T-cell (primary cell): ENCODE results near the gene ALS2. TPM values are rescaled to one million over a fixed set of nuclear protein-coding genes. Genes with fewer than 3 reads are reported as not detected.

Experiments
- ATAC-seq, 4 experiments: fragments of 200-7000 bp in 3 of 4; fragments of 150-1000 bp in 1 of 4; cut with Tn5 transposase; replicated peaks in 1 of 4; 1 replicate in 3 of 4; 2 replicates in 1 of 4; pipeline ENCODE4 v1.10.0; 2021; ENCODE audit warnings: moderate library complexity in 3 of 4, mild to moderate bottlenecking in 2 of 4, moderate number of reproducible peaks in 1 of 4
- CTCF ChIA-PET, 2 donors: fragments of 300-600 bp; sonication (Branson Sonifier 250); formaldehyde crosslinking; loops; one replicate each; lab custom pipeline; 2022; ENCODE audit warnings: antibody characterized with exemption in 2 of 2; lab: Charles Lee
- POLR2A ChIA-PET, 2 donors: fragments of 300-600 bp; sonication (Branson Sonifier 250); formaldehyde crosslinking; loops; one replicate each; lab custom pipeline; 2022; ENCODE audit warnings: antibody characterized with exemption in 2 of 2; lab: Charles Lee
- DNase-seq, 35 experiments: peaks; one replicate each; pipeline versions ENCODE4 v3.0.0 to v3.0.0-alpha.2; 2013 to 2023
- H3K27ac ChIP-seq: one replicate; pipeline ENCODE4 v1.5.1; 2013; ENCODE audit warnings: low read length
- H3K27me3 ChIP-seq, 2 experiments: replicated peaks in 1 of 2; 1 replicate in 1 of 2; 2 replicates in 1 of 2; pipeline versions ENCODE4 v1.6.1 to v1.7.0; 2013; ENCODE audit warnings: low read length in 1 of 2, mixed read lengths in 1 of 2; ENCODE audit not compliant: control insufficient read depth in 2 of 2, insufficient read depth in 2 of 2; ENCODE audit errors: extremely low read depth in 1 of 2
- H3K36me3 ChIP-seq, 2 donors: 1 replicate in 1 of 2; 2 replicates in 1 of 2; pipeline versions ENCODE4 v1.6.1 to v1.7.0; 2013; ENCODE audit warnings: low read length in 1 of 2; ENCODE audit not compliant: control insufficient read depth in 2 of 2, insufficient read depth in 1 of 2; ENCODE audit errors: extremely low read depth in 1 of 2
- H3K4me1 ChIP-seq, 2 experiments: 1 replicate in 1 of 2; 2 replicates in 1 of 2; pipeline versions ENCODE4 v1.6.1 to v1.7.0; 2013; ENCODE audit warnings: low read length in 2 of 2, mixed read lengths in 1 of 2; ENCODE audit not compliant: insufficient read depth in 2 of 2, control insufficient read depth in 1 of 2; ENCODE audit errors: extremely low read depth in 1 of 2
- H3K4me3 ChIP-seq, 2 donors: 1 replicate in 1 of 2; 2 replicates in 1 of 2; pipeline versions ENCODE4 v1.5.1 to v1.7.0; 2013; ENCODE audit warnings: mild to moderate bottlenecking in 2 of 2, low read length in 1 of 2, moderate library complexity in 1 of 2; ENCODE audit not compliant: control insufficient read depth in 1 of 2; ENCODE audit errors: extremely low read depth in 1 of 2
- H3K9me3 ChIP-seq: 2 replicates; pipeline ENCODE4 v1.7.0; 2013
- H3K27ac Mint-ChIP-seq, 2 donors: one replicate each; pipeline ENCODE4 v1.8.0; 2020 to 2021; ENCODE audit warnings: mild to moderate bottlenecking in 2 of 2, mixed read lengths in 2 of 2
- H3K27me3 Mint-ChIP-seq, 2 donors: one replicate each; pipeline ENCODE4 v1.8.0; 2021 to 2022; ENCODE audit warnings: mixed read lengths in 2 of 2
- H3K36me3 Mint-ChIP-seq: one replicate; pipeline ENCODE4 v1.8.0; 2021; ENCODE audit warnings: mixed read lengths
- H3K4me1 Mint-ChIP-seq, 3 donors: one replicate each; pipeline ENCODE4 v1.8.0; 2020 to 2022; ENCODE audit warnings: mixed read lengths in 3 of 3, mild to moderate bottlenecking in 1 of 3
- H3K4me3 Mint-ChIP-seq, 3 donors: one replicate each; pipeline ENCODE4 v1.8.0; 2020 to 2022; ENCODE audit warnings: mild to moderate bottlenecking in 3 of 3, mixed read lengths in 3 of 3, moderate library complexity in 3 of 3
- H3K9me3 Mint-ChIP-seq, 3 donors: one replicate each; pipeline ENCODE4 v1.8.0; 2020 to 2022; ENCODE audit warnings: mixed read lengths in 3 of 3
- whole genome bisulfite sequencing: methylation state at CpG from one replicate; pipeline ENCODE4 v1.1.5; 2013; ENCODE audit warnings: missing lambda C conversion rate; ENCODE audit not compliant: insufficient coverage; 5-methylcytosine and 5-hydroxymethylcytosine counted together
- total RNA-seq, 35 experiments: library from RNA in 6 of 35; stranded (reverse) in 6 of 35; fragments of 120-200 nt in 1 of 35; gene quantifications; one replicate each; pipeline versions ENCODE4 v1.2.1 to v1.2.4 and lab custom pipeline; 2013 to 2026

The ALS2 gene
- total RNA-seq, 5 donors from 2014 or later (not counting 1 experiment from before 2014, with no cell fraction given) = 9.1 to 11.9 (median 10.3) TPM

- H3K4me3 ChIP-seq = no peak overlapping the region
- H3K36me3 ChIP-seq = peaks cover 0 to 12% of the 10 kb centered on the region in 2 donors
- H3K27me3 ChIP-seq = no peaks in the 10 kb centered on the region
- POLR2A ChIA-PET = interaction anchor here in 1 of 2 donors (0.6 kb wide), 1 partner anchor 750 kb away, joined by 6 read pairs; no protein-coding TSS in a partner anchor
- Mint-ChIP-seq H3K27me3 (no peaks in the 10 kb centered on the region), H3K27ac (no peak overlapping the region), H3K9me3 (no peaks in the 10 kb centered on the region), H3K4me3 (no peak overlapping the region), H3K4me1 (no peaks in the 10 kb centered on the region), H3K36me3 (peaks cover 26% of the 10 kb centered on the region)
- ATAC-seq = no peak
- no peaks in the 10 kb centered on the region for H3K9me3 ChIP-seq
- no peak overlapping the region for H3K27ac ChIP-seq
- WGBS = 100% methylated on average over 1 of the region's 6 CpGs
- CTCF ChIA-PET = no interaction called here
- no peaks in the 10 kb centered on the region for H3K4me1 ChIP-seq
- DNase-seq = no peak
Measured at GRCh38 chr2:201754717-201755415, 25.9 kb downstream of the ALS2 start.

DNA sequence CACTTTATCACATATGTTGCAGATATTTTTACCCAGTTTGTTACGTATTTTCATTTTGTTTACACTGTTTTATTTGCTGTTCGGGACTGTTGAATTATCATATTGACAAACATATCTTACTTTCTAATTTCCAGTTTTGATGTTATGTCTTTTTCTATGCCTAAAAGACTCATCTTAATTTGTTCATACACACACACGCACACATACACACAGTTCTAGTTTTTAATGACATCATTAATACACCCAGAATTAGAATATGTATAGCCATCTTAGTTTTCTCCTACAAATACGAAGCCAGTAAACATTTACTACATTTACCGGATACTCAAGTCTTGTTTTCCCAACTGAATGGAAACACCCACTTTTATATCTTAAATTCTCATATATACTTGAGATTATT lies 29.2 kb downstream of the ALS2 start:
- H3K9me3 Mint-ChIP-seq = no peaks in the 10 kb centered on the region
- DNase-seq (no peak), ATAC-seq (no peak)
- H3K4me3 ChIP-seq = no peak overlapping the region
- H3K36me3 ChIP-seq = peaks cover 0 to 11% of the 10 kb centered on the region in 2 donors
- H3K4me3 Mint-ChIP-seq = no peak overlapping the region
- no peaks in the 10 kb centered on the region for H3K27me3 Mint-ChIP-seq
- 88% methylated on average over 1 of the region's 5 CpGs for WGBS
- H3K27ac ChIP-seq = no peak overlapping the region
- ChIA-PET CTCF (no interaction called here), POLR2A (no interaction called here)
- H3K4me1 Mint-ChIP-seq = no peaks in the 10 kb centered on the region
- no peak overlapping the region for H3K27ac Mint-ChIP-seq
- no peaks in the 10 kb centered on the region for H3K4me1 ChIP-seq
- no peaks in the 10 kb centered on the region for H3K9me3 ChIP-seq
- no peaks in the 10 kb centered on the region for H3K27me3 ChIP-seq
- peaks cover 17% of the 10 kb centered on the region for H3K36me3 Mint-ChIP-seq

GRCh38 chr2:201746551-201746950 lies 34.2 kb downstream of the ALS2 start:
- Histone ChIP-seq H3K36me3 (peaks cover 0 to 22% of the 10 kb centered on the region in 2 donors), H3K9me3 (no peaks in the 10 kb centered on the region), H3K27me3 (no peaks in the 10 kb centered on the region), H3K4me1 (no peaks in the 10 kb centered on the region), H3K27ac (no peak overlapping the region), H3K4me3 (no peak overlapping the region)
- Mint-ChIP-seq H3K4me3 (no peak overlapping the region), H3K4me1 (no peaks in the 10 kb centered on the region), H3K9me3 (no peaks in the 10 kb centered on the region), H3K36me3 (peaks cover 21% of the 10 kb centered on the region), H3K27ac (no peak overlapping the region), H3K27me3 (no peaks in the 10 kb centered on the region)
- ChIA-PET CTCF (no interaction called here), POLR2A (interaction anchor here in 1 of 2 donors (0.6 kb wide), 1 partner anchor 540 kb away, joined by 5 read pairs; no protein-coding TSS in a partner anchor)
- WGBS = 98% methylated on average over 4 of the region's 6 CpGs
- DNase-seq (no peak), ATAC-seq (no peak)

DNA sequence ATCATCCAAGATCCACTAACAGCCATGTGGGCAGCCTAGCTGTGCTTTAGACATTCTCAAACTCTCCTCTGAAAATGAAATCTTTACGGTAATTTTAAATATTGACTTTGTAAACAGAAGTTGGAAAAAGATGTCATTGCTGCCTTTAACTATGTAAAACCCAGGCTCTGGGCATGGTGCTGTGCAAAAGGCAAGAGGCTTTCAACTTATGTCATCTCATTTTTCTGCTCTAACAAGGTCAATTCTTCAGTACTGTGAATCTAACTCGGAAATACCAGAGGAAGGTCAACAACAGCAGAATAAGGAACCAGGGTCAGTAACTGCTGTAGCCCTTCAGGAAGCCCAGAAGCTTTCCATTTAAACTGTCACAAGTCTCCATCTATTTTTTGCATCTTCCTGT lies 45.2 kb downstream of the ALS2 start:
- no peaks in the 10 kb centered on the region for H3K9me3 Mint-ChIP-seq
- no peaks in the 10 kb centered on the region for H3K4me1 Mint-ChIP-seq
- ChIA-PET POLR2A (no interaction called here), CTCF (no interaction called here)
- DNase-seq = no peak
- no peaks in the 10 kb centered on the region for H3K4me1 ChIP-seq
- H3K27ac ChIP-seq = no peak overlapping the region
- no peaks in the 10 kb centered on the region for H3K27me3 ChIP-seq
- ATAC-seq = no peak
- 100% methylated on average over 1 of the region's 2 CpGs for WGBS
- no peak overlapping the region for H3K27ac Mint-ChIP-seq
- peaks cover 2% of the 10 kb centered on the region for H3K9me3 ChIP-seq
- no peak overlapping the region for H3K4me3 ChIP-seq
- no peak overlapping the region for H3K4me3 Mint-ChIP-seq
- H3K36me3 ChIP-seq = peaks cover 0 to 2% of the 10 kb centered on the region in 2 donors
- peaks cover 48% of the 10 kb centered on the region for H3K36me3 Mint-ChIP-seq
- no peaks in the 10 kb centered on the region for H3K27me3 Mint-ChIP-seq

DNA sequence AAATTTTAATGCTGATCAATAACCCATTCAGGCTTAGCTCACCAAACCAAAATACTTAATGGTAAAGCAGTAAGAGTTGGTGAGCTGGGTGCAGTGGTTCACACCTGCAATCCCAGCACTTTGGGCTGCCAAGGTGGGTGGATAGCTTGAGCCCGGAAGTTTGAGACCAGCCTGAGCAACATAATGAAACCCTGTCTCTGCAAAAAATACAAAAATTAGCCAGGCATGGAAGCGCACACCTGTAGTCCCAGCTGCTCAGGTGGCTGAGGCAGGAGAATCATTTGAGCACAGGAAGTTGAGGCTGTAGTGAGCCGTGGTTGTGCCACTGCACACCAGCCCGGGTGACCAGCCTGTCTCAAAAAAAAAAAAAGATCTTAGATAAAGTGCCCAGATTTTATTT lies 46.6 kb downstream of the ALS2 start:
- peaks cover 2% of the 10 kb centered on the region for H3K9me3 ChIP-seq
- ChIA-PET POLR2A (no interaction called here), CTCF (no interaction called here)
- H3K4me3 ChIP-seq = no peak overlapping the region
- Mint-ChIP-seq H3K4me3 (no peak overlapping the region), H3K27ac (no peak overlapping the region), H3K36me3 (peaks cover 48% of the 10 kb centered on the region), H3K4me1 (no peaks in the 10 kb centered on the region), H3K9me3 (no peaks in the 10 kb centered on the region), H3K27me3 (no peaks in the 10 kb centered on the region)
- H3K4me1 ChIP-seq = no peaks in the 10 kb centered on the region
- no peak for ATAC-seq
- peaks cover 0 to 2% of the 10 kb centered on the region in 2 donors for H3K36me3 ChIP-seq
- no peaks in the 10 kb centered on the region for H3K27me3 ChIP-seq
- no peak overlapping the region for H3K27ac ChIP-seq
- no peak for DNase-seq
- WGBS = 100% methylated on average over 1 of the region's 4 CpGs

- no peak overlapping the region for H3K27ac ChIP-seq
- H3K27me3 ChIP-seq = no peaks in the 10 kb centered on the region
- ATAC-seq (no peak), DNase-seq (no peak)
- H3K27ac Mint-ChIP-seq = no peak overlapping the region
- H3K4me1 ChIP-seq = no peaks in the 10 kb centered on the region
- H3K4me1 Mint-ChIP-seq = no peaks in the 10 kb centered on the region
- peaks cover 2% of the 10 kb centered on the region for H3K9me3 ChIP-seq
- no peaks in the 10 kb centered on the region for H3K27me3 Mint-ChIP-seq
- CTCF ChIA-PET = interaction anchor here in 1 of 2 donors (0.5 kb wide), 1 partner anchor 555 kb away, joined by 3 read pairs; no protein-coding TSS in a partner anchor
- H3K9me3 Mint-ChIP-seq = no peaks in the 10 kb centered on the region
- H3K4me3 Mint-ChIP-seq = no peak overlapping the region
- POLR2A ChIA-PET = no interaction called here
- H3K4me3 ChIP-seq = no peak overlapping the region
- peaks cover 49% of the 10 kb centered on the region for H3K36me3 Mint-ChIP-seq
- peaks cover 0 to 2% of the 10 kb centered on the region in 2 donors for H3K36me3 ChIP-seq
- no CpG with 5 or more reads among the region's 1 CpG for whole genome bisulfite sequencing
Measured at GRCh38 chr2:201733544-201733943, 47.2 kb downstream of the ALS2 start.
